ENCODE measurements around the gene PEA15.

The PEA15 gene

GRCh38 chr1:160211046-160211790 is 6.0 kb downstream of the PEA15 start:
- TF ChIP-seq SNAI2 (CRISPR knock-in tag; IDR thresholded peaks at IDR 0.05) = no peak
- no peak for TF ChIP-seq BACH2 (CRISPR knock-in tag; IDR thresholded peaks at IDR 0.05; ENCODE audit: borderline replicate concordance)
- no peak for TF ChIP-seq ARNTL (CRISPR knock-in tag; IDR thresholded peaks at IDR 0.05; ENCODE audit: borderline replicate concordance, low read depth)
- no peak for TF ChIP-seq PATZ1 (CRISPR knock-in tag; IDR thresholded peaks at IDR 0.05; ENCODE audit: borderline replicate concordance)
- no peak for TF ChIP-seq ZFP30 (CRISPR knock-in tag; IDR thresholded peaks at IDR 0.05)
- TF ChIP-seq ZNF565 (CRISPR knock-in tag; conservative IDR thresholded peaks at IDR 0.05; ENCODE audit: low read depth) = no peak
- TF ChIP-seq ZFP3 (CRISPR knock-in tag; IDR thresholded peaks at IDR 0.05) = no peak
- TF ChIP-seq TCF4 (CRISPR knock-in tag; IDR thresholded peaks at IDR 0.05; ENCODE audit: borderline replicate concordance) = no peak
- TF ChIP-seq, protein P1, sequence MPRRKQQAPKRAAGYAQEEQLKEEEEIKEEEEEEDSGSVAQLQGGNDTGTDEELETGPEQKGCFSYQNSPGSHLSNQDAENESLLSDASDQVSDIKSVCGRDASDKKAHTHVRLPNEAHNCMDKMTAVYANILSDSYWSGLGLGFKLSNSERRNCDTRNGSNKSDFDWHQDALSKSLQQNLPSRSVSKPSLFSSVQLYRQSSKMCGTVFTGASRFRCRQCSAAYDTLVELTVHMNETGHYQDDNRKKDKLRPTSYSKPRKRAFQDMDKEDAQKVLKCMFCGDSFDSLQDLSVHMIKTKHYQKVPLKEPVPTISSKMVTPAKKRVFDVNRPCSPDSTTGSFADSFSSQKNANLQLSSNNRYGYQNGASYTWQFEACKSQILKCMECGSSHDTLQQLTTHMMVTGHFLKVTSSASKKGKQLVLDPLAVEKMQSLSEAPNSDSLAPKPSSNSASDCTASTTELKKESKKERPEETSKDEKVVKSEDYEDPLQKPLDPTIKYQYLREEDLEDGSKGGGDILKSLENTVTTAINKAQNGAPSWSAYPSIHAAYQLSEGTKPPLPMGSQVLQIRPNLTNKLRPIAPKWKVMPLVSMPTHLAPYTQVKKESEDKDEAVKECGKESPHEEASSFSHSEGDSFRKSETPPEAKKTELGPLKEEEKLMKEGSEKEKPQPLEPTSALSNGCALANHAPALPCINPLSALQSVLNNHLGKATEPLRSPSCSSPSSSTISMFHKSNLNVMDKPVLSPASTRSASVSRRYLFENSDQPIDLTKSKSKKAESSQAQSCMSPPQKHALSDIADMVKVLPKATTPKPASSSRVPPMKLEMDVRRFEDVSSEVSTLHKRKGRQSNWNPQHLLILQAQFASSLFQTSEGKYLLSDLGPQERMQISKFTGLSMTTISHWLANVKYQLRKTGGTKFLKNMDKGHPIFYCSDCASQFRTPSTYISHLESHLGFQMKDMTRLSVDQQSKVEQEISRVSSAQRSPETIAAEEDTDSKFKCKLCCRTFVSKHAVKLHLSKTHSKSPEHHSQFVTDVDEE (CRISPR knock-in tag; IDR thresholded peaks at IDR 0.05) = no peak
- TF ChIP-seq ISL1 (CRISPR knock-in tag; IDR thresholded peaks at IDR 0.05) = no peak
- TF ChIP-seq ZNF8 (CRISPR knock-in tag; IDR thresholded peaks at IDR 0.05) = no peak
- TF ChIP-seq GLIS3 (CRISPR knock-in tag; IDR thresholded peaks at IDR 0.05) = no peak
- TF ChIP-seq, protein P2, sequence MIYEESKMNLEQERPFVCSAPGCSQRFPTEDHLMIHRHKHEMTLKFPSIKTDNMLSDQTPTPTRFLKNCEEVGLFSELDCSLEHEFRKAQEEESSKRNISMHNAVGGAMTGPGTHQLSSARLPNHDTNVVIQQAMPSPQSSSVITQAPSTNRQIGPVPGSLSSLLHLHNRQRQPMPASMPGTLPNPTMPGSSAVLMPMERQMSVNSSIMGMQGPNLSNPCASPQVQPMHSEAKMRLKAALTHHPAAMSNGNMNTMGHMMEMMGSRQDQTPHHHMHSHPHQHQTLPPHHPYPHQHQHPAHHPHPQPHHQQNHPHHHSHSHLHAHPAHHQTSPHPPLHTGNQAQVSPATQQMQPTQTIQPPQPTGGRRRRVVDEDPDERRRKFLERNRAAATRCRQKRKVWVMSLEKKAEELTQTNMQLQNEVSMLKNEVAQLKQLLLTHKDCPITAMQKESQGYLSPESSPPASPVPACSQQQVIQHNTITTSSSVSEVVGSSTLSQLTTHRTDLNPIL (CRISPR knock-in tag; IDR thresholded peaks at IDR 0.05; ENCODE audit: low read depth) = no peak
- TF ChIP-seq RARB (CRISPR knock-in tag; IDR thresholded peaks at IDR 0.05) = no peak
- TF ChIP-seq CSDC2 (CRISPR knock-in tag; IDR thresholded peaks at IDR 0.05) = no peak
- ATAC-seq = no peak

- no peak for ATAC-seq
Measured at GRCh38 chr1:160214481-160215140, 9.4 kb downstream of the PEA15 start.

More at GRCh38 chr1:160214481-160215140, 9.4 kb downstream of the PEA15 start:
- TF ChIP-seq, protein P2 (CRISPR knock-in tag; IDR thresholded peaks at IDR 0.05; ENCODE audit: low read depth) = no peak
- no peak for TF ChIP-seq ZNF565 (CRISPR knock-in tag; conservative IDR thresholded peaks at IDR 0.05; ENCODE audit: low read depth)
- no peak for TF ChIP-seq BACH2 (CRISPR knock-in tag; IDR thresholded peaks at IDR 0.05; ENCODE audit: borderline replicate concordance)
- no peak for TF ChIP-seq PATZ1 (CRISPR knock-in tag; IDR thresholded peaks at IDR 0.05; ENCODE audit: borderline replicate concordance)
- TF ChIP-seq TOX (CRISPR knock-in tag; IDR thresholded peaks at IDR 0.05; ENCODE audit: borderline replicate concordance) = no peak
- no peak for TF ChIP-seq OSR1 (CRISPR knock-in tag; IDR thresholded peaks at IDR 0.05)
- no peak for TF ChIP-seq CSRNP3 (CRISPR knock-in tag; IDR thresholded peaks at IDR 0.05)
- TF ChIP-seq RARB (CRISPR knock-in tag; IDR thresholded peaks at IDR 0.05) = no peak
